Measurements from ENCODE around the gene CACNG3. TPM values are rescaled to one million over a fixed set of nuclear protein-coding genes. Genes with fewer than 3 reads are reported as not detected.

Gene CACNG3
- total RNA-seq, 6 donors from 2014 or later, result not detected

GRCh38 chr16:24382762-24383407 lies 126.8 kb downstream of the CACNG3 start:
- Histone ChIP-seq H3K27ac (no peak overlapping the region), H3K9me3 (peaks cover 0 to 35% (median 14%) of the 10 kb centered on the region in 4 donors), H3K4me3 (no peak overlapping the region), H3K36me3 (no peaks in the 10 kb centered on the region), H3K4me1 (no peaks in the 10 kb centered on the region), H3K27me3 (no peaks in the 10 kb centered on the region)
- no peak for DNase-seq
- WGBS, 2 donors, result 23 to 28% methylated on average over 5 of the region's 5 CpGs
- TF ChIP-seq EP300 (IDR thresholded peaks at IDR 0.05), result no peak
- no peak for ATAC-seq (ENCODE audit: low FRiP score in 2 of 2)

GRCh38 chr16:24394341-24394740 lies 138.2 kb downstream of the CACNG3 start:
- DNase-seq (no peak), ATAC-seq (ENCODE audit: low FRiP score in 2 of 2) (no peak)
- H3K36me3 ChIP-seq, result no peaks in the 10 kb centered on the region
- 77 to 84% methylated on average over 8 of the region's 8 CpGs for WGBS, 2 donors
- H3K27me3 ChIP-seq, result no peaks in the 10 kb centered on the region
- TF ChIP-seq POLR2AphosphoS5 (IDR thresholded peaks at IDR 0.05) (no peak), EP300 (IDR thresholded peaks at IDR 0.05) (no peak), CTCF (IDR thresholded peaks at IDR 0.05) (no peak), POLR2A (IDR thresholded peaks at IDR 0.05) (no peak)
- H3K27ac ChIP-seq, result no peak overlapping the region
- no peaks in the 10 kb centered on the region for H3K4me1 ChIP-seq
- no peaks in the 10 kb centered on the region for H3K9me3 ChIP-seq
- no peak overlapping the region for H3K4me3 ChIP-seq

GRCh38 chr16:24396350-24397271 lies 140.5 kb downstream of the CACNG3 start:
- Histone ChIP-seq H3K27ac (no peak overlapping the region), H3K4me1 (no peaks in the 10 kb centered on the region), H3K9me3 (no peaks in the 10 kb centered on the region), H3K27me3 (no peaks in the 10 kb centered on the region), H3K4me3 (no peak overlapping the region), H3K36me3 (no peaks in the 10 kb centered on the region)
- WGBS, 2 donors, result 64 to 74% methylated on average over 6 of the region's 6 CpGs
- TF ChIP-seq POLR2A (IDR thresholded peaks at IDR 0.05), result no peak
- TF ChIP-seq POLR2AphosphoS5 (IDR thresholded peaks at IDR 0.05), result no peak
- no peak for TF ChIP-seq EP300 (IDR thresholded peaks at IDR 0.05)
- TF ChIP-seq CTCF (IDR thresholded peaks at IDR 0.05), result no peak
- DNase-seq (no peak), ATAC-seq (ENCODE audit: low FRiP score in 2 of 2) (no peak)

- TF ChIP-seq CTCF (IDR thresholded peaks at IDR 0.05) (no peak), POLR2A (IDR thresholded peaks at IDR 0.05) (no peak), POLR2AphosphoS5 (IDR thresholded peaks at IDR 0.05) (no peak), EP300 (IDR thresholded peaks at IDR 0.05) (no peak)
- ATAC-seq (ENCODE audit: low FRiP score in 2 of 2), result no peak
- Histone ChIP-seq H3K9me3 (peaks cover 0 to under 1% (median 0%) of the 10 kb centered on the region in 4 donors), H3K27ac (no peak overlapping the region), H3K4me3 (no peak overlapping the region), H3K36me3 (no peaks in the 10 kb centered on the region), H3K27me3 (no peaks in the 10 kb centered on the region), H3K4me1 (no peaks in the 10 kb centered on the region)
- 68 to 78% methylated on average over 4 of the region's 4 CpGs for WGBS, 2 donors
- DNase-seq, result no peak
Measured at GRCh38 chr16:24409045-24409444, 152.9 kb downstream of the CACNG3 start.

Small RNAs within 50 kb of the gene (small RNA-seq; reads per million reads assigned to genes)
- gene RF00408 (0 reads per million in 4 donors), gene RNU7-24P (0 reads per million in 4 donors)
